Raji (cell line): ENCODE data around the gene CEP43.

ENCODE experiments used
- POLR2A ChIP-seq: IDR thresholded peaks from 2 replicates; pipeline ENCODE4 v1.6.1; 2011; ENCODE audit warnings: low read depth, low read length, control low read depth; ENCODE audit not compliant: insufficient read depth

CEP43 gene

DNA sequence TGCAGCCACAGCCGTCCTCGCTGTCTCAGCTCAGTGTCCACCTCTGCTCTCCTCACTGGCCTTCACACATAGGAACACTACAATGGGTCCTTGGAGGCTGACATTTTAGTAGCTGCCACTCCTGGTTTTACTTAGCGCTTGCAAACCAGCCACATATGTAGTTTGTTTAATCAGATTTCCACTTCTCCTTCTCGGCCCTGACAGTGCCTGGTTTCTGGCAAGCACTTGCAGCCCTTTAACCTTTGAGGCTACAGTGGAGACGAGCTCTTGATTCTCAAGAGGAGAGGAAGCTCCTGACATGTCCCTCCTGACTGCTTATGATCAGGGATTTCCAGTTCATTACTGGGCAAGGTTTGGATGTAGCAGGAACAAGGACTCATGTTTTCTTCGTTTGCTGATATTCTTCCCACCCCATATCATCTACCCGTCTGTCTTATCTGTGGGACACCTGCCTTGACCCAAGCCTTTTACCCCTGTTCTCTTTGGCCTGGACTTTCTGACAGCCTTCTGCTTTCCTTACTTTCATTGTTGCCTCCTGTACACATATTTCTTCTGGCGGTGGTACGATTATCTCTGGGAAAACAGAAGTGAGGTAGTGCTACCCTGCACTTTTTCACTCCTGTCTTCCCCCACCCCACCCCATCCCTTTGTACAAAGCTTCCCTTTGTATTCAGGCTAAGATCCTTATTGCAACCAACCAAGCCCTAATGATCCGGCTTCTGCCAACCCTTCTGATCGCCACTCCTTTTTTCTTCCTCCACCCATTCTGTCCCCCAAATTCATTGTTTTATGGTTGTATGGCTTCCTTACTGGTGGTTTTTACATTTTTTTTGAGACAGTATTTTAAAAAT, 31.2 kb downstream of the CEP43 start:
- TF ChIP-seq POLR2A, result no peak

- TF ChIP-seq POLR2A, result no peak
These were observed 32.0 kb downstream of the CEP43 start for GRCh38 chr6:167031082-167031709.

DNA sequence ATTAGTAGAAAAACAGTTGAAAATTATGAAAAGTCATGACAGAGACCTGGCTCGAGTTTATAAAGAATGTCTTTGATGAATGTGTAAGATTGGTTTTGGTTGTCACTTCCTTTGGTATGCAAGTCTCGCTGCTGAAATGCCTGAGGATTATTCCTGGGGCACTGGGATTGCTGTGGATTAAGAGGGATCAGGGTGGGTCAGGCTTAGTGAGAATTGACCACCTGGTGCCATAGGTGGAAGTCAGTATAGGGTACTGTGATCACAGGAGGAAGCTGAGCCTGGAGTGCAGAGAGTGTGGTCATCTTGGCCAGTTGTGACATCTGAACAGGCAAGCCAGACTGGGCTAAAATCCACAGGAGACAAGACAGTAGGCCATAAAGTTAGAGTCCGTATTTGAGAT, 34.9 kb downstream of the CEP43 start:
- no peak for TF ChIP-seq POLR2A

DNA sequence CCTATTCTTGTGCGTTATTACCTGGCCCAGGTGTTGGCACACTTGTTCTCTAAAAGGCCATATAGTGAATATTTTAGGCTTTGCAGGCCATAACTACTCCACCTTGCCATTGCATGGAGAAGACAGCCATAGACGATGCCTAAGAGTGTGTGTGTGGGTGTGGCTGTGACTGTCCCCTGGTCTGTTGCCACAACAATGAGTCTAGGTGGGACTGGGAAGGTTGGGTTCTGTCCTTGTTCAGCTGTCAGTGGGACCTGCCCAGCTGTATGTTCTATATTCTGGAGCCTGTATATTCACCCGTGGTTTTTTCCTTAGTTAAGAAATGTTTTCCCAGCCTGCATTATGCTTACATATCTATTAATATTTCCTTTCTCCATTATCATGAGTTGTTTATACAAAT, 38.6 kb downstream of the CEP43 start:
- no peak for TF ChIP-seq POLR2A

DNA sequence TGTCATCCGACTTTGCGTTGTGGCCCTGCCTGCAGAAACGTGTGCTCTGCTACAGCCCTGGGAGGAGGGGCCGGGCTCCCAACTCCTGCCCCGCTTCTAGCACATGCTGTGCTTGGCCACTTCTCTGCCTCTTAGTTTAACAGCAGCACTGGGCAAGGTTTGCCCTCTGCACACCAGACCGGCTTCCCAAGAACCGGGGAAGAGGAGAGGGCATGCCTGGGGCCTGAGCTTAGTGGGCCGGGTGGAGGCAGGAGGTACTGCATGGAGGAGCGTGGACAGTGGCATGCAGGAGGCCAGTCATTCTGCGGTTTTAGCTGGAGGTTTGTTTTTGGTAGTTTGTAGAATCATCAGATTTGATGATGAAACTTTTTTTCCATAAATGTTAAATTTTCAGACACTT, 45.5 kb downstream of the CEP43 start:
- TF ChIP-seq POLR2A, result no peak

GRCh38 chr6:167045828-167046580, 46.8 kb downstream of the CEP43 start:
- TF ChIP-seq POLR2A, result no peak

- TF ChIP-seq POLR2A, result no peak
These were observed 47.8 kb downstream of the CEP43 start for GRCh38 chr6:167046861-167047495.

DNA sequence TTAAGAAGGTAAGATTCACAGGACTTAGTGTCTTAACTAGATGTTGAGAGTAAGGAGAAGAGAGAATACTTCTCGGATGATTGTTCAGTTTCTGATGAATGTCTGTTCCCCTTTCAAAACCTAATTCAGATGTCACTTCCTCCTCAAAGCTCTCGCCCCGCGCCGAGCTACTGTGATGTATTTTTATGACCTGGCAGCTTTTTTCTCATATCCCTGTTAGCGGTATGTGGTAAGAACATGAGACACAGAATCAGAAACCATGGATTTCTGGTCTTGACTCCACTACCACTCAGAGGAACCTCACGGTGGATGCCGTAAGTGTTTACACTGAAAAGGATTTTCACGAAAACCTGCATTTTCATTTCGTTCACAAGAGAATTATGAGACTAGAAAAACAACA, 48.4 kb downstream of the CEP43 start:
- TF ChIP-seq POLR2A, result no peak
